SK-N-MC (cell line): ENCODE data around the gene MAP3K5.

ENCODE experiments used
- EZH2 ChIP-seq: fragments of 200-600 bp; sonication (generic); IDR thresholded peaks from one replicate; pipeline ENCODE4 v1.6.1; 2017; ENCODE audit warnings: antibody characterized with exemption
- POLR2AphosphoS5 ChIP-seq: IDR thresholded peaks from 2 replicates; pipeline ENCODE4 v1.6.1; 2012; ENCODE audit warnings: mild to moderate bottlenecking, low read depth, low read length, borderline replicate concordance

- TF ChIP-seq EZH2 (no peak), POLR2AphosphoS5 (no peak)
These were observed 265.9 kb downstream of the MAP3K5 start for GRCh38 chr6:136526196-136526930.
